HG03469 (cell line): ENCODE results near the gene VILL.

Experiments
- ATAC-seq: cut with Tn5 transposase; IDR thresholded peaks from one replicate; pipeline ENCODE4 v1.9.1; 2021; ENCODE audit warnings: mild to moderate bottlenecking, moderate library complexity, moderate number of reproducible peaks; ENCODE audit not compliant: unreplicated experiment

The VILL gene

DNA sequence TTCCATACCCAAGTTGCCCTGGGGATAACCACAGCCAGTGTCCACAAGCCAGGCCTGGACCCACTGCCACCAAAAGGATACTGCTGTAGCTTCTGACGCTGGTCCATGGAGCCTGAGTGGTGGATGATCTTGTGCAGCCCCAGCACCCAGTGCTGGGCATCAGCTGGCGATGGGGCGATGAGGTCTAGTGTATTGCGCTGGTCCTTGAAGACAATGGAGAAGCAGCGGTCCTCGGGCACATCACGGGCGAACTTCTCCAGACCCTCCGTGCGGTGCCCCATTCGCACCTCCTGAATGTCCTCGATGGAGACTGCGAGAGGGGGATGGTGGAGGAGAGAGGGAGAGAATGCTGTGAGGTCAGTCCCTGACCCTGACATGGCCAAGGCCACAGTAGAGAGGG is 25.8 kb downstream of the VILL start:
- ATAC-seq = no peak

DNA sequence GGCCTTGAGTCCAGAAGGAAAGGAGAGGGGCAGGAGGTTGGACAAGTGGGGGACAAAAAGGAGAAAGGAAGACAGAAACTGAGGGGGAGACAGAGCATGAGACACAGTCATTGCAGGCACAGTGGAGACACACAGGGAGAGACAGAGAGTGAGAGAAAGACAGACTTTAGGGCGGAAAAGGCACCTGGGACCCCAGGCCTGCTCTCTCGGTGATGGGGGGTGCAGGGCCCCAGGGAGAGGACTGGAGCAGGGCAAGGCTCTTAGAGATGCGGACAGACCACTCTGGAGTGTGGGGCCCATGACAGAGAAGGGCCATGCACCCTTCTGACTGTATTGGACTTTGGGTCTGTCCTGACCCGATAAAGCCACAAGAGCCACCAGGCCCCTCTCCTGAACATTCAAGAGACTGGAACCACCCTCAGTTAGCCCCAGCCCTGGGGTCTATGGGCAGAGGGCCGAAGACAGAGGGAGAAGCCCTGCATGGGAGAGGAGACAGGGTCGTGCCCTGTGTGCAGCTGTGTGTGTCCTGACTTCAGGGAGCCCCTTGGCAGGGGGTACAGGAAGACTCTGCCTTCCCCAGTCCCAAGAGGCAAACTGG is 26.4 kb downstream of the VILL start:
- ATAC-seq = no peak

DNA sequence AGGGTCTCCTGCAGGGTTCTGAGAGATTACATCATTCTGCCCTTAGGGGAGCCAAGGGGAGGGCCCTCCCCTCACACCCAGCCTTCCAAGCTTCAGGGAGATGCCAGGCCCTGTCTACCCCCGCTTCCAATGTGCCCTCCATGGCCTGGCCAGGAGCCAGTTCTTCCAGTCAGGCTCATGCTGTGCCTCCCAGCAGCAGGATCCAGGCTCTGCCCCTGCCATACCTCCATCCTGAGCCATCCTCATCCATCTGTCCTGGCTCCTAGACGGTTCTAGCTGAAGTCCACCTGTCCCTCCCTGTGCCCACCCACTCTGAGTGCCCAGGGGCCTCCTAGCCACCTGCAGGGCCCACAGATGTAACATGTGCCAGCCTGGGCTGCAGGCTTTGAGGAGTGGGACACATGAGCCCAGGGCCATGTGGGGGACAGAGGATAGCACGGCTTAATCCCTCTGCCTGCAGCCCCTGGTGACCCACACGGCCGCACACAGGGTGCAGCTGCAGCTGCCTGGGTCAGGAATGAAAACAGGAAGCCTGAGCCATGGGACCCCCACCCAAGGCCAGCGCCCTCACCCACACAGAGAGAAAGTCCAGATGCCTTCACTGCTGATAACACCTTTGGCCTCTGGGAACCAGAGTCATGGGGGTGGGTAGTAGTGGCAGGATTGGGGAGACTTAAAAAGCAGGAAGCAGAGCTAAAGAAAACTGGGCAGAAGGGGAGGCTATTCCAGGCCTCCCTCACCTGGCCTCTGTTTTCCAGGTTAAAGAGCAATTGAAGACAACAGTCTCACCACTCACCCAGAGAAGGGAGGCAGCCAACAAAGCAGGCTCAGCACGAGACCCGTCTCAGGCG is 27.1 kb downstream of the VILL start:
- ATAC-seq = no peak

DNA sequence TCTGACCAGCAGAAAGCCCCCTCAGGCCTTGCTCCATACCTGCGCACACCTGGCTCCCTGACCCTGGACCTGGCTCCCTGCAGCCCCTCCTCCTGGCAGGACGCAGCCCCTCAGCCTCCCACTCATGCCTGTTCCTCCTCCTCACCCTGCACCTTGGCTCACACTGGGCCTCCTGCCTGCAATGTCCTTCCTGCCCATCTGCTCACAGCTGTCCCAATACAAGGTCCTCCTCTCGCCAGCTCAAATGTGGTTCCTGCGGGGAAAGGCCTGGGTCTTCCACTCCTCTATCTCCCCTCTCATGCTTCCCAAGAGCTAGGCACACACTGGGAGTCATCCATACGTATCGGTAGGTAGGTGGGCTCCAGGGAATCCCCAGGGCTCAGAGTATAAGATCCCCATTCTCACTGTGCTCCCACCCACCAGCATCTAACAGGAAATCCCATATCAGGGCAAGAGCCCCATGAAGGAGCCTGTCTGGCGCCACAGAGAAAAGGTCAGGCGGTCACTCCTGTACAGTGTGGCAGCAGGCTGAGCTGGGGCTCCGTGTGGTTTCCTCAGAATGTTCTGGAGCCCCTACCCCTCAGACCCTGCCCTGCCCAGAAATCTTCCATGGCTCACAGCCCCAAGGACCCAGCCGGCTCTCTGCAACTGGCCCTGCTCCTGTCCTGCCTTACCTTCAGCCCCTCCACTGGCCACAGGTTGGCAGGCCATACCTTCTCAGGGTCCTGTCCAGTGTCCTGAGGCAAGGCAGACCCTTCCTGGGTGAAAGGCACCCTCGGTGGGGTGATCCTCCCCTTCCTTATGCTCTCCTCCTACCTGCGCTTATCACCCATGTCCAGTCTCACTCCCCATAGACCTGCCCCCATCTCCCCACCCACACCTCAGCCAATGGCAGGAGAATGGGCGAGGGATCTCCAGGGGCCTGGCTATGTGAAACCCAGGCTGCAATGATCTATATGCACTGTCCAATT is 28.0 kb downstream of the VILL start:
- ATAC-seq = no peak

DNA sequence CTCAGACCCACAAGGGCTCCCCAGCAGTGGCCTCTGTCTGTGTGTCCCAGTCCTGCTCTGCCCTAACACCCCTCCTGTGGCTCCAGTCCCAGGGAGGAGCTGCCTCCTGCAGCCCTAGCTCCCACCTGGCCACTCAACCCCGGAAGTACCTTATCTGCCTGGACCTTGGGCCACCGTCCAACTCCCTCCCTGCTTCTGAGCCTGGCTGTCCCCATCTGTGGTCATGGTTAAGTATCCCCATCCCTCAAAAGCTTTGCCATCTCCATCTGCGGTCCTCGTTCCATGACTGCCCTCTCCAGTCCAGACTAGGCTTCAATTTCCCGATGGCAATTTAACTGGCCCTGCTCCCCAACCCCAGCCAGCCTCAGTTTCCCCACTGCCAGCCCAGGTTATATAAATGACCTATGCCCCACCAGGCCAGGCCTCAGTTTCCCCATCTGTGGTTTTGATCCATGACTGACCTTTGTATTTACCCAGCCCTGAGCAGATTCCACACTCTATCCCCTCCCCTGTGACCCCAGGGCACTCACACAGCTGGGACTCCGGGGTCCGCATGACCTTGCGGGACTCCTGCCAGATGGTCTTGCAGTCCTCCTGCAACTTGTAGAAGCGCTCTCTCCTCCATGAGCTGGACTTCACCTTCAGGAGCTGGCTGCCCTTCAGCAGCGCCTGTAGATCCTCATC is 29.2 kb downstream of the VILL start:
- ATAC-seq = no peak

DNA sequence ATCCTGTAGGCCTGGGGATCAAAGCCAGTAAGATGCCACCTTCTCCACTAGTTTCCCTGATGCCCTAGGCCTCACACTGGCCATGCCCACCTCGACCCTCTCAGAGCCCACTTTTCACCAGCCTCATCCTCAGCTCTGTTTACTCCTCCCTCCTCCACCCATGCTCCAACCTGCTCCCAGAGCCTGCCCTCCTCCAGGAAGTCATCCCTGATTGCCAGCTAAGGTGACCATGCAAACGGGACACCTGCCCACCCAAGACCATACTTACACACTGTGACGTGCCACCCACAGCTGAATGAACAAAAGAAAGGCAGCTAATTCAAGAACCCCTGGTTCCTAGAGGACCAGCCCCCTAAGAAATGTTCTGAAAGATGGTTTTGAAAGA is 29.7 kb downstream of the VILL start:
- ATAC-seq = no peak

DNA sequence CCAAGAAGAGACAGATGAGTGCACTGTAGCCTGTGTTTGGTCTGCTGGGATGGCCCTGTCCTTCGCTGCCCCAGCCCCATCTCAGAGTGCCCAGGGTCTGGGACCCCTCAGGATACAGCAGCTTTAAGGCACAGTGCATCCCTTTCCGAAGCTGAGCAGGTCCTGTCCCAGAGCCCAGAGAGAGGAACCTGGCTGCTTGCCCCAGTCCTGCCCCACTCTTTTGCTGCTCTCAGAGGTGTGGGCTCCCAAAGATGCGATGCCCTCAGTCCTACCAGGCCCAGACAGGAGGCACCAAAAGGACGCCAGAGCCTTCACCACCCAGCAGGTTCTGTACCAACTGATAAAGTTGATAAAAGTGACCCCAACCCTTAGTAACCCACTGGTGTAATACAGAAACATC is 30.6 kb downstream of the VILL start:
- ATAC-seq = no peak

DNA sequence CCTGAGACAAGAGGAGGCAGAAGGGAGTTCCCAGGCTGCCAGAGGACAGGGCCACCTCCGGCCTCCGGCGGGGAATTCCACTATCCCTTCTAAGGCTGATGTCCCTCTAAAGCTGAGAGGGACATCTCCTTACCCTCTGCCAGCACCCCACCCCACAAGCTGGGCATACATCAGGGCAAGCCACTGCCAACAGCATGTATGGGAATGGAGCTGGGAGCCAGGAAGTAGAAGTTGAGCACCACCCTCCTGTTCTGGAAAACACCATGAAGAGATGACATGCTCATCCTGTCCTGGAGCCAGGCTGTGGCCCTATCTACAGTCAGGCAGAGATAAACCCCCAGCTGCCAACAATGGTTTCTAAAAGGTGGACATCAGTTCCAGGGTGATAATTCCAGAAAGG is 31.7 kb downstream of the VILL start:
- ATAC-seq = no peak

DNA sequence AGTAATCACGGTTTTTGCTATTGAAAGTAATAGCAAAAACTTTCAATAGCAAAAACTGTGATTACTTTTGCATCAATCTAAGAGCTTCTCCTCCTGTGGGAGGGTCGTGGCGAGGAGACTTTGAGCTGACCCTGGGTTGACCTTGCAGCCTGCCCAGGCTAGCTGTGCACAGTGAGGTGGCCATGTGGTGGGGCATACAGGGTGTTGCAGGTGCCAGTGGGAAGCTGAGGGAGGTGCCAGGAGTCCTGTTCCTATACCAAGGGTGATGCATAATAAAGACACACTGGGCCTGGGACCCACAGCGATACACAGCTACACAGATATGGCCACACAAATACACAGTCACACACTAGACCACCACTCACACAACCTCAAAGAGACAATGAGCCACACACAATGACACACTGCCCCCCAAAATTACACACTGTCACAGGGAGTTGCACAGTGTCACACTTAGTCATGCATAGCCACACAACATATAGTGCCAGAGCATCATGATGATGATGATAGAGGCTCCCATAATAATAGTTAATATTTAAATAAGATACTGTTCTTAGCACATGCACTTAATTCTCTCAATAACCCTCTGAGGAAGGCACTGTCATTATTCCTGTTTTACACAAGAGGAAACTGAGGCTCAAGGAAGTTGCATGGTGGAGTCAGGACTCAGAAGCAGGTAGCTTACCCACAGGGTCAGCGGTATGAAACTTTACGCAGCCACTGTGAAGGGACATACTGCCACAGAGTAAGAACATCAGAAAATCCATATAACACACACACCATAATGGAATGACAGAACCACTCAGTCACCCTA is 32.5 kb downstream of the VILL start:
- no peak for ATAC-seq

DNA sequence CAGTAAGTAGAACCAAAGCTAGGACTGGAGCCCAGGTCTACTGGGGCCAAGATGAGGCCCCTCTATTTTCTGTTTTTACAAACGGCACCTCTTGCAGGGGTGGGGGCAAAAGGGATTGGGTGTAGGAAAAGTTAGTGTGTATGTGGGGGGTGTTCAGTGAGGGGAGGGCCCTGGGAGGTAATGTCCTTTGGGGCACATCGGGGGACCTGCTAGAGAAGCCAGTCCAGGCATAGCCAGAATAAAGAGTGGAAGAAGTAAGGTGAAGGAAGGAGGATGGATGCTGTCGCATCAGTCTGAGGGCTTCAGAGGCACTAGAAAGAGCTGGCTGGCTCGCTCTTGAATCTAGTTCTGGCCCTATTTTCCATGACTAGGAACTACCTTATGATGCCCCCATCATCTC is 36.3 kb downstream of the VILL start:
- no peak for ATAC-seq

DNA sequence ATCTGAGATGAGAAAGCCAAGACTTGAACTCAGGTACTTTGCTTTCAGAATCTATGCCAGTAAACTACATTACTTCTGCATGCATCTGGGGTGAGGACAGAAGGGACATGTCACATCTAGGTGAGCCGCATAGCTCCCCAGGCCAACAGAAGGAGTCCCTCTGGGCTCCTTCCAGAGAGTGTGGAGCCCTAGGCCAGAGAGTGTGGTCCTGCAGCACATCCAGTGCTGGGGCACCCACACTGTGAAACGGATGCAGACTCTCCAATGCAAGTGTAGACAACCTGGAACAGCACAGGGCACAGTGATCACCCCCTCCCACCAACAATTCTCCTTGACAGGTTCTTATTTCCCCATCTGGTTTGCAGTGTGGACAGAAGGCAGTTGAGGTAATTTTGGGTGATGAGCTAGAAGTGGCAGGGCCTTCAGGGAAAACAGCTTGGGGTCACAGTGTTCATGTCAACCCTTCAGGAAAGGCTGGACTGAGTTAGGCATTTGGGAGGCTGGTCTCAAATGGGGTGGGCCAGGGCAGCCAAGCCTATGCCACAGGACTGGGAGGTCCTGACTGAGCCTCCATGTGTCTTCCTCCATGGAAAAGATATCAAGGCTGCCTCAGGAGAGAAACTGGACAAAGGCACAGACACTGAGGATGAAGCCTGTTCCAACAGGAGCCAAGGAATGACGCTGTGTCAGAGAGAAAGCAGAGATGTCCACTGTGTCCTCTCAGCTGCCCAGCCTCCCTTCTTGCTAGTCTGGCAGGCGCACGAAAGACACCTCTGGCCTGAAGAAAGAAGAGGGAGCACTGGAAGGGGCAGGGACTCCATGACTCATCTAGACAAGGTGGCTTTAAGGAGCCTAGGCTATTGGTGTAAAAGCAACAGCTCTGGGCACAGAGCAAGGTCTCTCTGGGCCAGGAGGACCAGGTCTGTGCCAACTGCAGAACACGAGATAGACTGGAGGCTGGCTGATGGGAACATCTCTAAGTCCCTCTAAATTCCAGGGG is 37.2 kb downstream of the VILL start:
- no peak for ATAC-seq

DNA sequence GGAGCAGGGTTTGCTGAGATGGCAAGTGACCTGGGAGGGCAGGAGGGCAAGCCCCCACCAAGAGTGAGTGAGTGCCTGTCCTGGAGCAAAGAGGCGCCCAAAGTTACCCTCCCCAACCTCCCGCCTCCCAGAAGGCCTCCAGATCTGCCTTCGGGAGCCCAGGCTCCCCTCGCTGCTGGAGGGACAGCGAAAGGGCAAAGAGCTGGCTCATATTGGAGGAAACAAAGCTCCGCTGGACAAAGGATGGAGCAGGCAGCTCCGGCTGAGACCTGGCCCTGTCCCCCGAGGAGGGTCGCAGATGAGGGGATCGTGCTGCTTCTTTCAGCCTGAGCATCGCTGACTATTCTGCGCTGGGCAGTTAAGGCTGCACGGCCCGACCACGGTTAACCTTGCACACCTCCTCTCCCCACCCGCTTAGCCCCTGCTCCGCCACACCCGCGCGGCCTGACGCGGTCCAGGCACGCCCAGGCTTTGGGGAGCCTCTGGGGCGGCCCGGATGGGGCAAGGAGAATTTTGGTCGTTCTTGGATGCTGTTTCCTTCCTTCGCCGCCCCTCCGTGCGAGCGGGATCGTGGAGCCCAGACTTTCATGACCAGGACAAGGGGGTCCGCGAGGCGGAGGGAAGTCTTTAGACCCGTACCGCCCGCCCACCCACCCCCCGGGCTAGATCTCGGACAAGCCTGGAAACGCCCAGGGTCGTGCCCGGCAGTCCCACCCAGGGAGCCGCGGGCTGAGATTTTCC is 38.2 kb downstream of the VILL start:
- no peak for ATAC-seq

DNA sequence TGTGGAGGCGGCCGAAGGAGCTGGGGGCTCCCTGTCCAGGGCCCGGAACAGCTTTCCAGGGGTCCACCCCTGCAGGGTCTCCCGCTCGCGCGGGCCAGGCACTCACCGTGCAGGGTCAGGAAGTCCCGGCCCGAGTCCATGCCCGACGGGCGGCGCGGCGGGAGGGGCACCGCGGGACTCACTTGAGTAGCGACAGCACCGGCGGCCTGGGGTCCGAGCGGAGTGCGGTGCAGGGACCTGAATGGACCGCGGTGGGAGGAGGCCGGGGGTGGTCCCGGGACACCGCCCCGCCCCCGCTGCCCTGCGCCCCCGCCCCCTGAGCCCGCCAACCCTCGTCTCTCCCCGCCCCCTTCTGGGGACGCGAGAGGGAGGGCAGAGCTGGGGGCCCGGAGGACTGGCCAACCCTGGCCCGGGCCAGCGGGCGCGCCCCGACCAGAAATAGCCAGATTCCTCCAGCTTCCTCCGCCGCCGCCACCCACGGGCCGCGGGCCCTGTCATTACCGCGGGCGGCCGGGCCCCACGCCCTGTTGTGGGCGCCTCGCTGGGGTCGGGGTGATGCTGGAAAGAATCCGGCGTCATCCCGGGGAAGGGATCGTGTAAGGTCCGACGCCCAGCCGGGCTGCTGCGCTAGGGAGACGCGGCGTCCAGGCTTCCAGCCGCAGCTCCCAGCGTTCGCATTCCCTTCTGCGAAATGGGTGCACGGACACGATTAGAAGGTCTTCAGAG is 39.0 kb downstream of the VILL start, which contains the start of gene PLCD1:
Gene PLCD1, minus strand, starts transcription at position 243 of the 726 bp plus-strand sequence. Its CDS starts 103 bp downstream, at position 140.
- ATAC-seq = no peak

DNA sequence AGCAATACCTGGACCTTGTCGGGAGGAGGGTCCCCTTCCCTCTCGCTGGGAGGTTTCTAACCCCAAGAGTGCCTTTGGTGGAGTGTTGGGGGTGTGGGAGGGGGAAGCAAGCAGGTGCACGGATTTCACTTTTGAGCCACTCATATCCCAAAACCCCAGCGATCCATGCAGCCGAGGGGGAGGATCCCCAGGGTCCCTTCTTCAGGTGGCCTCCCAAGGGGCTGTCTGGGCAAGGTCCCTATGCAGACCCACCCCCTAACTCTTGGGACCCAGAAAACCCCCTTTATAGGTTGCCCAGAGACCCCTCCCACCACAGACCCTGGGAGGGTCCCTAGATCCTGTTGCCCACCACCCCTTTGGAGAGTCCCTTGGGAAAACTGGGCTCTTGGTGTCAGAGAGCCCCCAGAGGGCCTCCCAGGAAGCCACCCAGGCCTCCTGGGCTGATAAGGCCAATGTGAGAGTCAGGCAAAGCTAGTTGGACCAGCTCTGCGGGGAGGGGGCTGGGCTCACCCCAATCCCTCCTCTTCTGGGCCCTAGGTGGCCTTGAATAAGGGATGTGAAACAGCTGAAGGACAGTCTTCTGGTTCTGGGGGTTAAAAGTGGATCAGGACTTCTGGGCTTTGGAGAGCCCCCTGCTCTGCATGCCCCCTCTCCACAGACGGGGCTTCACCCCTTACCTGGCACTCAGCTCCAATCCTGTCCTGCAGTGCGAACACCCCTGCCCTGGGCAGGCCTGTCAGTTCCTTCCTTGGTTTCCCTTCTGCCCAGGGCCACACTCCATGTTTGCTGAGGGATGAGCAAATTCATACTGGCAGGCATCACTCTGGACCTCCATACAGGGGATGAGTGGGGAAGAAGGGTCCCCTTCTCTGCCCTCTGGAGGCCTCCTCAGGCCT is 39.8 kb downstream of the VILL start:
- ATAC-seq = no peak

DNA sequence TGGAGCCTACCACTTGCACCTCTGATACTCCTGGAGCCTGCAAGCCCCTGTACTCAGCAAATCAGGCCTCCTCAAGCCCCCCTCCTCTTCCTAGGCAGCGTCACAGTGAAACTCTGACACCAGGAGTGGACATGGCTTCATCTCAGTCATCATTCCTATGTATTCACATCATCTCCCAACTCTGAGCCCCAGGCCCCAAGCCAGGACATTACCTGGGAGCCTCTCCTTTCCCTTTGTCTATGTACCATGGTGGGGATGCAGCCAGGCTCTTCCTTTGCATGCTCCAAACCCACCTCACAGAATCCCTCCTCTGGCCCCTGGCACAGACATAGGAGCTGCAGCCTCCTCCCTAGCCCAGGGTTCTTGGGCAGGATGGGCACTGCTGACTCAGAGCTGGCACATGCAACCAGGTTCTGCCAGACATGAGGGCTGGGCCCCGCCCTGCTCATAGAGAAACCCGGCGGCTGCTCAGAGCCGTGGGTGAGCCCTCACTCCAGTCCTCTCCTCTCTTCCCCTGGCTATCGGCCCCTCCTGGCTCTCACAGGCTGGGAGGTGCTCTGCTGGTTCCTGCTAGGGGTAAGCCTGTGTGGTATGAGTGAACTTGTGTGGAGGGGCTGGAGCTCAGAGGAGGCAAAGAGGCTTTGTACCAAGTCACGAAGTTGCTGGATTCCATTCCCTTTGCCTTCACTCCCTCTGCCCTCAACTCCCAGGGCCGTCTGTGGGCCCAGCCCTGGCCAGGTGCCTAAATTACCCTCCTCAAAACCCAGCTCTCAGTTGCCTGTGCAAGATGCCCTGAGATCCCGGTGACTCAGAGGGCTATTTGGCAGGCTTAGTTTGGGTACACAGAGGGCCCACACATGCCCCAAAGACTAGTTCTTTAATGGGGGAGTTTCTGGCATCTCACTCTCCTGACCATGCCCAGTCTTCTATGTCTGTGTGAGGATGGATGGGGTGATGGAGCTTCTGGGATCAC is 40.7 kb downstream of the VILL start:
- ATAC-seq = no peak
